ENCODE measurements around the gene SCUBE1. TPM values are rescaled to one million over a fixed set of nuclear protein-coding genes. Genes with fewer than 3 reads are reported as not detected.

Gene SCUBE1
- total RNA-seq, 2 experiments from 2014 or later: 0.07 TPM; not detected in 1

DNA sequence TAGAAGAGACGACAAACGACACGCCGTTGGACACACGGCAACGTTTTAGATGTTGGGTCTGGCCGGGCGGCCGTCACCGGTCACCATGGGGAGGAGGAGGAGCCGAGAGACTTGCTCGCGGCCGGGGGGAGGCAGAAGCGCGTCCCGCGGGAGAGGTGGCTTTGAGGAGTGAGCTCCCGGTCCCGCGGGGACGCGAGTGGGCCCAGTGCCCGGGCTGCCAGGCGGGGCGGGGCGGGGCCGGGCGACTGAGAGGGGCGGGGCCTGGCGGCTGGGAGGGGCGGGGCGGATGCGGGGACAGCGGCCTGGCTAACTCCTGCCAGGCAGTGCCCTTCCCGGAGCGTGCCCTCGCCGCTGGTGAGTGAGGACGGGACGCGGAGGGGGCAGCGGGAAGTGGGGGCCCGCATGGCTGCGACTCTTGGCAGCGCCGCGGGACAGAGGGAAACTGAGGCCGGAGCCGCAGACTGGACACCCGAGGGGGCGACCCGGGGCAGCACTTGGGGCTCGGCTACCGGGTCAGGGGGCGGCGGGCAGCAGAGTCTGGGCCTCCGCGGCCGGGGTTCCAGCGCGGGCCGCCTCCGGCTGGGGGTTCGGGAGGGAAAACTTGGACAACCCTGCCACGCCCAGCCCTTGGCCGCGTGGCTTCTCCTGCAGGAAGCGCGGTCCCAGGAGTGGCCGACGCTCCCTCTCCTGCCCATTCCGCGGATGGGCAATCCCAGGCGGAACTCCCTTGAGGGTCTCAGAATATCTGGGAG, 191.7 kb downstream of the SCUBE1 start, which contains the start of gene TSPO:
TSS of gene TSPO (plus strand) at position 309 of the 752 bp plus-strand sequence. CDS start 7,680 bp downstream, outside the sequence.
- POLR2A ChIA-PET: interaction anchor here (0.8 to 1.3 kb wide), 3 partner anchors 12 to 35 kb away, joined by 3 to 4 read pairs (median 3); no protein-coding TSS in a partner anchor
- CTCF ChIA-PET: no interaction called here

DNA sequence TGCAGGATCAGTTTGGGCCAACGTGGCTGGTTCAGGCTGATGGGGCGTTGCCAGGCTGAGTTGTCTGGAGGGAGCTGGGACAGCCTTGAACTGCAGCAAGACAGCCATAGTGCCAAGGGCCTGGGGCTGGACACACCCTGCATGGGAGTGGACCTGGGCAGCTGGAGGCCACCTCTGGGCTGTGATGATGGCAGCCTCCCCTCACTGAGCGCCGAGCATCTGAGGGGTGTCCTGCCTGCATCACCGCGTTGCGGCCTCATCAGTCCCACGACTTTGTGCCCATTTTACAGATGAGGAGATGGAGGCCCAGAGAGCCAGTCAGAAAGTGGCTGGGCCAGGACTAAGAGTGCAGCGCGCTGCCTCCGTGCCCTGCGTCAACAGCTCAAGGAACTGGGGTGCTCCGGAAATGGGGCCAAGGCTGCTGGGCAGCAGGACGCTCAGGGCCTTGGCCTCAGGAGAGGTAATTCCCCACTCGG, 192.4 kb downstream of the SCUBE1 start:
- peak overlapping the region; percentile 86 for H3K27ac Mint-ChIP-seq
- CTCF ChIA-PET: no interaction called here
- H3K9me3 Mint-ChIP-seq: no peaks in the 10 kb centered on the region
- ATAC-seq (no peak), DNase-seq (no peak)
- TF ChIP-seq, protein P1, sequence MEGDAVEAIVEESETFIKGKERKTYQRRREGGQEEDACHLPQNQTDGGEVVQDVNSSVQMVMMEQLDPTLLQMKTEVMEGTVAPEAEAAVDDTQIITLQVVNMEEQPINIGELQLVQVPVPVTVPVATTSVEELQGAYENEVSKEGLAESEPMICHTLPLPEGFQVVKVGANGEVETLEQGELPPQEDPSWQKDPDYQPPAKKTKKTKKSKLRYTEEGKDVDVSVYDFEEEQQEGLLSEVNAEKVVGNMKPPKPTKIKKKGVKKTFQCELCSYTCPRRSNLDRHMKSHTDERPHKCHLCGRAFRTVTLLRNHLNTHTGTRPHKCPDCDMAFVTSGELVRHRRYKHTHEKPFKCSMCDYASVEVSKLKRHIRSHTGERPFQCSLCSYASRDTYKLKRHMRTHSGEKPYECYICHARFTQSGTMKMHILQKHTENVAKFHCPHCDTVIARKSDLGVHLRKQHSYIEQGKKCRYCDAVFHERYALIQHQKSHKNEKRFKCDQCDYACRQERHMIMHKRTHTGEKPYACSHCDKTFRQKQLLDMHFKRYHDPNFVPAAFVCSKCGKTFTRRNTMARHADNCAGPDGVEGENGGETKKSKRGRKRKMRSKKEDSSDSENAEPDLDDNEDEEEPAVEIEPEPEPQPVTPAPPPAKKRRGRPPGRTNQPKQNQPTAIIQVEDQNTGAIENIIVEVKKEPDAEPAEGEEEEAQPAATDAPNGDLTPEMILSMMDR (IDR thresholded peaks at IDR 0.05): no peak
- intact Hi-C loops (cut with micrococcal nuclease): no loop called here
- H3K27me3 Mint-ChIP-seq: no peaks in the 10 kb centered on the region
- POLR2A ChIA-PET: interaction anchor here (0.8 kb wide), 1 partner anchor 35 kb away, joined by 3 read pairs; no protein-coding TSS in a partner anchor
- peaks cover 29% of the 10 kb centered on the region for H3K4me1 Mint-ChIP-seq (ENCODE audit: low read depth)
- H3K4me3 Mint-ChIP-seq: peak overlapping the region; percentile 90
- H3K36me3 Mint-ChIP-seq (ENCODE audit: low read depth): no peaks in the 10 kb centered on the region

More for the DNA sequence above, 191.7 kb downstream of the SCUBE1 start, which contains the start of gene TSPO:
- DNase-seq (peak; percentile 53), ATAC-seq (peak; percentile 68)
- no peaks in the 10 kb centered on the region for H3K36me3 Mint-ChIP-seq (ENCODE audit: low read depth)
- H3K4me3 Mint-ChIP-seq: peak within 1 kb of the TSS; percentile 90
- peak within 1 kb of the TSS; percentile 86 for H3K27ac Mint-ChIP-seq
- peaks cover 33% of the 10 kb centered on the region for H3K4me1 Mint-ChIP-seq (ENCODE audit: low read depth)
- no peaks in the 10 kb centered on the region for H3K27me3 Mint-ChIP-seq
- no peaks in the 10 kb centered on the region for H3K9me3 Mint-ChIP-seq
- intact Hi-C loops (cut with micrococcal nuclease): no loop called here
- TF ChIP-seq, protein P1 (IDR thresholded peaks at IDR 0.05): no peak

DNA sequence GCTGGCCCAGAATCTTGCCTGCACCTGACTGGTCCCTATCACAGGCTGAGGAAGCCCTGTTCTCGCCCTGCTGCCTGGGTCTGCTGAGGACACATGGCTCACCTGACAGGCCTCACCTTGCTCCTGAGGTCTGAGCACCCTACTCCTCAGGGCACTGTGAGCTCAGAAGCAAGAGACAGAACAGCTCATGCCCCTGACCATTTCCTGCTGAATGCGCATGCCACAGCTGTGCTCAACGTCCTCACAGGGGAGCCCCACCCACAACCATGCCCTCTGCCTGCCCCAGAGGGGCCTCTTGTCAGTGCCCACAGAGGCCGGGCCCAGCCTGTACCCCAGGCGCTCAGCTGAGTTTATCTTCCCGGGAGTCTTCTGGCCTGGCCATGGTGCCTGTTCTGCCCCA, 194.6 kb downstream of the SCUBE1 start:
- Mint-ChIP-seq H3K27me3 (no peaks in the 10 kb centered on the region), H3K9me3 (no peaks in the 10 kb centered on the region), H3K4me1 (ENCODE audit: low read depth) (peaks cover 20% of the 10 kb centered on the region), H3K4me3 (no peak overlapping the region), H3K27ac (no peak overlapping the region), H3K36me3 (ENCODE audit: low read depth) (no peaks in the 10 kb centered on the region)
- ChIA-PET POLR2A (no interaction called here), CTCF (no interaction called here)
- DNase-seq: peak; percentile 27
- no peak for ATAC-seq
- intact Hi-C loops (cut with micrococcal nuclease): no loop called here
- TF ChIP-seq, protein P1 (IDR thresholded peaks at IDR 0.05): no peak

DNA sequence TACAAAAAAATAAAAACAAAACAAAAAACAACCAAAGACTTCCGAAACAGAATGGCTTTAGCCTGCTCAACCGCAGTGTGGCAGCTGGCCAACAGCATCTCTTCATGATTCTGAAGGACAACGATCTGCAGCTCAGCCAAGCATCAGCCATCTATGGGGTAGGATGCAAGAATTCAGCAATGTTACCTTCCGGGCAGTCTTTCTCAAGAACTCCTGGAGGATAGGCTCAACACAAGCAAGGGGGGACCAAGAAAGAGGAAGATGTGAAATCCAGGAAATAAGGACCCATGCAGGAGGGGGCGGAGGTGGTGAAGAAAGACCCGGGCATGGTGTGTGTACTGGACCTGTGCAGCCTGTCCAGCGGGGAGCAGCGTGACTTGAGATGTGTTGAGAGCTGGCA, 195.4 kb downstream of the SCUBE1 start:
- Mint-ChIP-seq H3K4me3 (no peak overlapping the region), H3K27ac (no peak overlapping the region), H3K4me1 (ENCODE audit: low read depth) (peaks cover 18% of the 10 kb centered on the region), H3K9me3 (no peaks in the 10 kb centered on the region), H3K27me3 (no peaks in the 10 kb centered on the region), H3K36me3 (ENCODE audit: low read depth) (no peaks in the 10 kb centered on the region)
- TF ChIP-seq, protein P1 (IDR thresholded peaks at IDR 0.05): no peak
- POLR2A ChIA-PET: no interaction called here
- no peak for DNase-seq
- intact Hi-C loops (cut with micrococcal nuclease): no loop called here
- no peak for ATAC-seq
- CTCF ChIA-PET: no interaction called here

Other genes with a start within 250 kb of the SCUBE1 start
- 1 to 10 TPM; 2.5 to 3.3 TPM for gene BIK, start 232.6 kb downstream of the SCUBE1 start, total RNA-seq
- gene MCAT, start 200.0 kb downstream of the SCUBE1 start, total RNA-seq: 10 to 100 TPM; 14.8 to 15.0 TPM
- 100 to 1,000 TPM in 1 of 2 experiments, 10 to 100 TPM in 1; 94.8 to 103 TPM for gene TSPO, start 191.8 kb downstream of the SCUBE1 start, total RNA-seq
- gene TTLL12, start 156.2 kb downstream of the SCUBE1 start, total RNA-seq: 10 to 100 TPM; 83.5 to 86.0 TPM
- gene MPPED1, start 68.6 kb upstream of the SCUBE1 start, total RNA-seq: not detected